K562 (cell line): ENCODE results near the gene PRKAR2B. TPM values are rescaled to one million over a fixed set of nuclear protein-coding genes. Genes with fewer than 3 reads are reported as not detected.

Experiments
- BDP1 ChIP-seq: IDR thresholded peaks from 3 replicates; pipeline ENCODE4 v1.6.1; 2011; ENCODE audit not compliant: insufficient read length, insufficient read depth
- KAT8 ChIP-seq: fragments of 450-650 bp; IDR thresholded peaks from 2 replicates; pipeline ENCODE4 v1.6.1; 2016; ENCODE audit warnings: low read depth, mild to moderate bottlenecking
- TEAD1 ChIP-seq, 2 experiments: fragments of 450-650 bp in 1 of 2; sonication (generic) in 1 of 2; formaldehyde crosslinking; IDR thresholded peaks; 2 replicates each; pipeline versions ENCODE4 v1.4.0 to v1.8.0; 2020 to 2022; ENCODE audit warnings: mild to moderate bottlenecking in 2 of 2, missing genetic modification reagents in 1 of 2
- ZBTB1 ChIP-seq: sonication (generic); formaldehyde crosslinking; IDR thresholded peaks from 2 replicates; pipeline ENCODE4 v1.8.1; 2023; ENCODE audit warnings: missing genetic modification reagents, low read depth, mild to moderate bottlenecking, borderline replicate concordance
- ZBTB7A ChIP-seq: IDR thresholded peaks from 2 replicates; pipeline ENCODE4 v1.6.1; 2011; ENCODE audit warnings: low read depth, mild to moderate bottlenecking, low read length, moderate library complexity, borderline replicate concordance; ENCODE audit not compliant: control insufficient read depth
- ZNF586 ChIP-seq: fragments of 450-650 bp; formaldehyde crosslinking; conservative IDR thresholded peaks from 2 replicates; pipeline ENCODE4 v1.4.0; 2020; ENCODE audit warnings: mild to moderate bottlenecking, moderate library complexity
- polyA plus RNA-seq, 8 experiments: library from polyadenylated mRNA; depleted of rRNA in 4 of 8; stranded (reverse) in 5 of 8; unstranded in 3 of 8; fragments of >200 nt; fragmentation: Nextera tagmentation in 2 of 8; fragmentation: Illumina TruSeq in 1 of 8; extraction: Ambion mirVana in 2 of 8; extraction: Trizol in 1 of 8; gene quantifications; 2 replicates each; pipeline versions ENCODE4 v1.2.1 to v1.2.3, GENCODE V29; 2011 to 2014; ENCODE audit warnings: inconsistent platforms in 1 of 8, missing spikeins in 1 of 8
- total RNA-seq, 7 experiments: library from RNA; depleted of rRNA in 6 of 7; stranded (reverse); fragments of >200 nt in 6 of 7; fragmentation: Illumina TruSeq in 2 of 7; extraction: Trizol in 2 of 7; gene quantifications; 2 replicates each; pipeline versions ENCODE4 v1.2.1 to v1.2.3, GENCODE V29; 2011 to 2021; ENCODE audit warnings: low replicate concordance in 1 of 7
- TF ChIP-seq, protein P1 (sequence below): fragments of 250-450 bp; sonication (Bioruptor Pico); IDR thresholded peaks from 2 replicates; pipeline ENCODE4 v1.9.0; 2021; ENCODE audit warnings: mild to moderate bottlenecking, inconsistent platforms
- TF ChIP-seq, protein P2 (sequence below): fragments of 250-450 bp; sonication (Bioruptor Pico); IDR thresholded peaks from 2 replicates; pipeline ENCODE4 v1.5.0; 2021
- TF ChIP-seq, protein P3 (sequence below), 2 experiments: fragments of 450-650 bp; formaldehyde crosslinking in 1 of 2; IDR thresholded peaks; 2 replicates each; pipeline versions ENCODE4 v1.4.0 to v1.6.1; 2014 to 2020; ENCODE audit warnings: mild to moderate bottlenecking in 2 of 2, borderline replicate concordance in 1 of 2, low read depth in 1 of 2
- TF ChIP-seq, protein P4 (sequence below), 2 experiments: fragments of 450-650 bp in 1 of 2; IDR thresholded peaks; 2 replicates each; pipeline ENCODE4 v1.6.1; 2011 to 2017; ENCODE audit warnings: low read depth in 2 of 2, antibody characterized with exemption in 1 of 2, borderline replicate concordance in 1 of 2, low read length in 1 of 2, mild to moderate bottlenecking in 1 of 2, mixed read lengths in 1 of 2; ENCODE audit not compliant: control insufficient read depth in 1 of 2

Gene PRKAR2B
- total and polyA plus RNA-seq, 9 of the 15 experiments (the other 6 are each of a cell fraction or from before 2014, with no cell fraction given): 59.0 to 173 (median 129) TPM

DNA sequence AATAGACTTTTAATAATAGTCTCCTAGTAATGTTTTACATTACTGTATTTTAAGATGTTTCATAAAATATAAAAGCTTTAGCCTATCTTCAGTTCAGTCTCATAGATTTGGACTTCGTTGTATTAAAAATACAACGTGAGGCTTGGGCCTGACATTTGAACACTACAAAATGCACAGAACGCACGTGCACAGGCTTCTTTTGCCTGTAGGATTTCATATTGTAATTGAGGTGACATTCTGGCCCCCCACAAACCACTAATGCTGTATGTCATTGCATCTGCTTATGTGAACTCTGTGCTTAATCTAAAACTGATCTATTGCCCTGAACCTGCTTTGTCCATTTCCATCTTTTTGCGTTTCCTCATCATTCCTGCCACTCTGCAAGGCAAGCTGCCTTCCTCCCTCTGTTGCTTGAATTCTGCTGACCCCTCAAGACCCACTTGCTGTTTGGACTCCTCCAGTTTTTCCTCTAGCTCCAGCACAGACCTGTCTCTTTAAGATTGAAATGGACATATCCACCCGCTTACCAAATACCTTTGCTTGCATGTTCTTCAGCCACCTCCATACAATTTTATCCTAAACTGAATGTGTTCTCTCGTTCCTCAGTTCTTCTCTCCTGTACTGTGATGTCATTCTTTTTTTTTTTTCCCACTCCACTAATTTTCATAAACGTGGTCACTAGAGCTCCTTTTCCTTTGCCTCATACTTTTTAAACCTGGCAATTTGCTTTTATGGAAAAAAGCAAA, 12.4 kb downstream of the PRKAR2B start (continued):
- TF ChIP-seq, protein P1, sequence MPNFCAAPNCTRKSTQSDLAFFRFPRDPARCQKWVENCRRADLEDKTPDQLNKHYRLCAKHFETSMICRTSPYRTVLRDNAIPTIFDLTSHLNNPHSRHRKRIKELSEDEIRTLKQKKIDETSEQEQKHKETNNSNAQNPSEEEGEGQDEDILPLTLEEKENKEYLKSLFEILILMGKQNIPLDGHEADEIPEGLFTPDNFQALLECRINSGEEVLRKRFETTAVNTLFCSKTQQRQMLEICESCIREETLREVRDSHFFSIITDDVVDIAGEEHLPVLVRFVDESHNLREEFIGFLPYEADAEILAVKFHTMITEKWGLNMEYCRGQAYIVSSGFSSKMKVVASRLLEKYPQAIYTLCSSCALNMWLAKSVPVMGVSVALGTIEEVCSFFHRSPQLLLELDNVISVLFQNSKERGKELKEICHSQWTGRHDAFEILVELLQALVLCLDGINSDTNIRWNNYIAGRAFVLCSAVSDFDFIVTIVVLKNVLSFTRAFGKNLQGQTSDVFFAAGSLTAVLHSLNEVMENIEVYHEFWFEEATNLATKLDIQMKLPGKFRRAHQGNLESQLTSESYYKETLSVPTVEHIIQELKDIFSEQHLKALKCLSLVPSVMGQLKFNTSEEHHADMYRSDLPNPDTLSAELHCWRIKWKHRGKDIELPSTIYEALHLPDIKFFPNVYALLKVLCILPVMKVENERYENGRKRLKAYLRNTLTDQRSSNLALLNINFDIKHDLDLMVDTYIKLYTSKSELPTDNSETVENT (CRISPR knock-in tag): no peak
- TF ChIP-seq BDP1: no peak
- TF ChIP-seq, protein P2, sequence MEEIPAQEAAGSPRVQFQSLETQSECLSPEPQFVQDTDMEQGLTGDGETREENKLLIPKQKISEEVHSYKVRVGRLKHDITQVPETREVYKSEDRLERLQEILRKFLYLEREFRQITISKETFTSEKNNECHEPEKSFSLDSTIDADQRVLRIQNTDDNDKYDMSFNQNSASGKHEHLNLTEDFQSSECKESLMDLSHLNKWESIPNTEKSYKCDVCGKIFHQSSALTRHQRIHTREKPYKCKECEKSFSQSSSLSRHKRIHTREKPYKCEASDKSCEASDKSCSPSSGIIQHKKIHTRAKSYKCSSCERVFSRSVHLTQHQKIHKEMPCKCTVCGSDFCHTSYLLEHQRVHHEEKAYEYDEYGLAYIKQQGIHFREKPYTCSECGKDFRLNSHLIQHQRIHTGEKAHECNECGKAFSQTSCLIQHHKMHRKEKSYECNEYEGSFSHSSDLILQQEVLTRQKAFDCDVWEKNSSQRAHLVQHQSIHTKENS (CRISPR knock-in tag): no peak
- TF ChIP-seq ZBTB1 (CRISPR knock-in tag): no peak
- TF ChIP-seq, protein P3, sequence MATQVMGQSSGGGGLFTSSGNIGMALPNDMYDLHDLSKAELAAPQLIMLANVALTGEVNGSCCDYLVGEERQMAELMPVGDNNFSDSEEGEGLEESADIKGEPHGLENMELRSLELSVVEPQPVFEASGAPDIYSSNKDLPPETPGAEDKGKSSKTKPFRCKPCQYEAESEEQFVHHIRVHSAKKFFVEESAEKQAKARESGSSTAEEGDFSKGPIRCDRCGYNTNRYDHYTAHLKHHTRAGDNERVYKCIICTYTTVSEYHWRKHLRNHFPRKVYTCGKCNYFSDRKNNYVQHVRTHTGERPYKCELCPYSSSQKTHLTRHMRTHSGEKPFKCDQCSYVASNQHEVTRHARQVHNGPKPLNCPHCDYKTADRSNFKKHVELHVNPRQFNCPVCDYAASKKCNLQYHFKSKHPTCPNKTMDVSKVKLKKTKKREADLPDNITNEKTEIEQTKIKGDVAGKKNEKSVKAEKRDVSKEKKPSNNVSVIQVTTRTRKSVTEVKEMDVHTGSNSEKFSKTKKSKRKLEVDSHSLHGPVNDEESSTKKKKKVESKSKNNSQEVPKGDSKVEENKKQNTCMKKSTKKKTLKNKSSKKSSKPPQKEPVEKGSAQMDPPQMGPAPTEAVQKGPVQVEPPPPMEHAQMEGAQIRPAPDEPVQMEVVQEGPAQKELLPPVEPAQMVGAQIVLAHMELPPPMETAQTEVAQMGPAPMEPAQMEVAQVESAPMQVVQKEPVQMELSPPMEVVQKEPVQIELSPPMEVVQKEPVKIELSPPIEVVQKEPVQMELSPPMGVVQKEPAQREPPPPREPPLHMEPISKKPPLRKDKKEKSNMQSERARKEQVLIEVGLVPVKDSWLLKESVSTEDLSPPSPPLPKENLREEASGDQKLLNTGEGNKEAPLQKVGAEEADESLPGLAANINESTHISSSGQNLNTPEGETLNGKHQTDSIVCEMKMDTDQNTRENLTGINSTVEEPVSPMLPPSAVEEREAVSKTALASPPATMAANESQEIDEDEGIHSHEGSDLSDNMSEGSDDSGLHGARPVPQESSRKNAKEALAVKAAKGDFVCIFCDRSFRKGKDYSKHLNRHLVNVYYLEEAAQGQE (IDR thresholded peaks at IDR 0.05; ENCODE audit: borderline replicate concordance): no peak
- TF ChIP-seq, protein P3 (CRISPR knock-in tag; IDR thresholded peaks at IDR 0.05; ENCODE audit: low read depth): no peak
- TF ChIP-seq TEAD1 (CRISPR knock-in tag; IDR thresholded peaks at IDR 0.05): 0 out of 4 replicates have a peak, but pooled peaks of 1 of the 2 experiments have one; percentile 40
- no peak for TF ChIP-seq ZNF586 (CRISPR knock-in tag)
- no peak for TF ChIP-seq KAT8
- peak; percentile 57; the same call in 1 of the 2 replicates for TF ChIP-seq ZBTB7A
- TF ChIP-seq, protein P4, sequence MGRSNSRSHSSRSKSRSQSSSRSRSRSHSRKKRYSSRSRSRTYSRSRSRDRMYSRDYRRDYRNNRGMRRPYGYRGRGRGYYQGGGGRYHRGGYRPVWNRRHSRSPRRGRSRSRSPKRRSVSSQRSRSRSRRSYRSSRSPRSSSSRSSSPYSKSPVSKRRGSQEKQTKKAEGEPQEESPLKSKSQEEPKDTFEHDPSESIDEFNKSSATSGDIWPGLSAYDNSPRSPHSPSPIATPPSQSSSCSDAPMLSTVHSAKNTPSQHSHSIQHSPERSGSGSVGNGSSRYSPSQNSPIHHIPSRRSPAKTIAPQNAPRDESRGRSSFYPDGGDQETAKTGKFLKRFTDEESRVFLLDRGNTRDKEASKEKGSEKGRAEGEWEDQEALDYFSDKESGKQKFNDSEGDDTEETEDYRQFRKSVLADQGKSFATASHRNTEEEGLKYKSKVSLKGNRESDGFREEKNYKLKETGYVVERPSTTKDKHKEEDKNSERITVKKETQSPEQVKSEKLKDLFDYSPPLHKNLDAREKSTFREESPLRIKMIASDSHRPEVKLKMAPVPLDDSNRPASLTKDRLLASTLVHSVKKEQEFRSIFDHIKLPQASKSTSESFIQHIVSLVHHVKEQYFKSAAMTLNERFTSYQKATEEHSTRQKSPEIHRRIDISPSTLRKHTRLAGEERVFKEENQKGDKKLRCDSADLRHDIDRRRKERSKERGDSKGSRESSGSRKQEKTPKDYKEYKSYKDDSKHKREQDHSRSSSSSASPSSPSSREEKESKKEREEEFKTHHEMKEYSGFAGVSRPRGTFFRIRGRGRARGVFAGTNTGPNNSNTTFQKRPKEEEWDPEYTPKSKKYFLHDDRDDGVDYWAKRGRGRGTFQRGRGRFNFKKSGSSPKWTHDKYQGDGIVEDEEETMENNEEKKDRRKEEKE (IDR thresholded peaks at IDR 0.05; ENCODE audit: borderline replicate concordance in 1 of 2, control insufficient read depth in 1 of 2, low read depth in 2 of 2, low read length in 1 of 2): 0 out of 4 replicates have a peak, but pooled peaks of 1 of the 2 experiments have one; percentile 36
